ENCODE measurements around the gene BMF. TPM values are rescaled to one million over a fixed set of nuclear protein-coding genes. Genes with fewer than 3 reads are reported as not detected.
"Not testable (repeated sequence)": the region's sequence is repeated elsewhere in the genome, so short reads cannot be mapped to it uniquely, and the experiment has no call there.

The BMF gene
- total RNA-seq, 1 donor from 2014 or later = 27.2 TPM

DNA sequence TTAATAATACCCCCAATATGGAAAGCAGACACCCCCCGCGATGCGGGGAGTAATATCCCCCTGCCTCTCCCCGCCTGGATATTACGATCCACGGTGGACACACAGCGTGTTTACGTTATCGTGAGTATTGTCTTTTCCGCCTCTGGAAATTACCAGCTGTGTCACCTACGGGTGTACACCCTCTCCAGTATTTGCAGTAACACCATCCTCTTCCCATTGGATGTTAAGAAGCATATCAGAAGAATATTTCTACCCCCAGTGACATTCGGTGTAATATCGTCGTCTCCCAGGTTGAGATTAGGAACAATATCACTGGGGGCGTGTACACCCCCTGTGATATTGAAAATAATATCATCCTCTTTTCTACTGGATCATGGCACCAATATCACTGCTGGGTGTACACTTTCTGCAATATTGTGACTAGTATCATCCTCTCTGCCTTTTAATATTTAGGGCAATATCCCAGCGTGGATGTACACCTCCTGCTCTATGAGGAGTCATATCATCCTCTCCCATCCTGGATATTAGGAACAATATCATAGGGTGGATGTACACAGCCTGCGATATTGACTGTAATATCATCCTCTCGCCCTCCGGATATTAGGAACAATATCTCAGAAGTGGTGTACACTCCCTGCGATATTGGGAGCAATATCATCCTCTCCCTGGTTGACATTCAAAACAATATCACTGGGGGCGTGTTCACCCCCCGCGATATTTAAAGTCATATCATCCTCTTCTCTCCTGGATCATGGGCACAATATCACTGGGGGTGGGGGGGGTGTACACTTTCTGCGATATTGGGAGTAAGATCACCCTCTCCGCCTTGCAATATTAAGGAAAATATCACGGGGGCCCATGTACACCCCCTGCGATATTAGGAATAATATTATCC lies 20.3 kb upstream of the BMF start:
- no peak for DNase-seq (ENCODE audit: low read depth)

GRCh38 chr15:40125950-40126349 lies 17.3 kb upstream of the BMF start:
- DNase-seq (ENCODE audit: low read depth) = no peak

GRCh38 chr15:40124807-40125285 lies 16.2 kb upstream of the BMF start:
- not testable (repeated sequence) for DNase-seq (ENCODE audit: low read depth)

GRCh38 chr15:40124333-40124732 lies 15.7 kb upstream of the BMF start:
- not testable (repeated sequence) for DNase-seq (ENCODE audit: low read depth)

- DNase-seq (ENCODE audit: low read depth) = not testable (repeated sequence)
Observed at GRCh38 chr15:40123863-40124262, 15.2 kb upstream of the BMF start.

DNA sequence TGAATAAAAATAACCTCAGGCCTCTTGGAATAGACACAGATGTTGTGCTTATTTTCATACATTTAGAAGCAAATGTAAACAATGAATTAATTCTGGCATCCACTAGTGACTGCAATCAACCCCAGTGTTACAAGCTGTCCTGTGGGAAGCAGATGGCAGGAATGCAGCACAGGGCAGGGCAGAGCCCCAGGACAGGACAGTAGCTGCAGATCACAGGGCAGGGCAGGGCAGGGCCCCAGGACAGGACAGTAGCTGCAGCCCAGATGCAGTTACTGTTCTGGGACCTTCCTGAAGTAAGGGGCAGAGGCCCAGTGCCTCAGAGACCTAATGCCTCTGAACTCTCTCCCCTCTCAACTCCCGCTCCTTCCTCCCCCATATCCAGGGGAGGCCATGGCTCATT lies 14.3 kb upstream of the BMF start:
- DNase-seq (ENCODE audit: low read depth) = not testable (repeated sequence)

DNA sequence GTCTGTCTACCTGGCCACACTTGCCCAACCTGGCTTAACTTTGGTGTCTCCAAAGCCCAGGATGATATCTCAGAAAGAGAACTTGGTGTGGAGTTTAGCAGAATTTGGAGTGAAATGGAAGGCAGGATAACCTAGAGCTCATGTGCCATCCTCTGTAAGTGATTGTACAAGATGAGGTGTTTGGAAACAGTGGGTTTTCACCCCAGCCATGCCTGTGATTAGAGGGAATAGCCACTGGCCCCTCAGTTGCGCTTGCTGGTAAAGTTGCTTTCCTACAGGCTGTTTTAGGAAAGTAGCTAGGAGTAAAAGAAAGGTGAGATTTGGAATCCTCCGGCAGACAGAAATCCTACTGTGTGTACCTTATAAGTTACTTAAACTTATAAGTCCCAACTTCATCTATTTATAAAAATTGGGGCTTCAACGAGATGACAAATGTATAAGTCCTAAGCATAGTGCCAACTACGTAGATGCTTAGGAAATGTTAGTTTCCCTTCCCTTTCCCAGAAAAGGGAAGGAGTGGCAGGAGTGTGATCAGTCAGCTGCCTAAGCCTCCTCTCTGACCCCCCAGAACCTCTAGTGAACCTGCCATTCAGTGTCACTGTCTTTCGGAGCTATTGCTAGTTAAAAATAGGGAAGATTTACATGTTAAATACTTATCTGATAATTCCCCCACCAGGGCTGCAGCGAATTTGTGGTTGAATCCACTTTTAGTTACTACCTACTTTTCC lies 13.4 kb upstream of the BMF start:
- DNase-seq (ENCODE audit: low read depth) = no peak

GRCh38 chr15:40118473-40118872 lies 9.8 kb upstream of the BMF start:
- DNase-seq (ENCODE audit: low read depth) = no peak

GRCh38 chr15:40115670-40116093 lies 7.0 kb upstream of the BMF start:
- DNase-seq (ENCODE audit: low read depth) = peak; percentile 80

DNA sequence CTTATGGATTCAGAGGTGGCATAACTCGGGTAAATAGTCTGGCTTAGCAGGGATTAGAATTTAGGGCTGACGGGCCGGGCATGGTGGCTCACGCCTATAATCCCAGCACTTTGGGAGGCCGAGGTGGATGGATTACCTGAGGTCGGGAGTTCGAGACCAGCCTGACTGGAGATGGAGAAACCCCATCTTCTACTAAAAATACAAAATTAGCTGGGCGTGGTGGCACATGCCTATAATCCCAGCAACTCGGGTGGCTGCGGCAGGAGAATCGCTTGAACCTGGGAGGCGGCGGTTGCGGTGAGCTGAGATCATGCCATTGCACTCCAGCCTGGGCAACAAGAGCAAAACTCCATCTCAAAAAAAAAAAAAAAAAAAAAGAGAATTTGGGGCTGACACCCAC lies 6.4 kb upstream of the BMF start:
- DNase-seq (ENCODE audit: low read depth) = not testable (repeated sequence)

DNA sequence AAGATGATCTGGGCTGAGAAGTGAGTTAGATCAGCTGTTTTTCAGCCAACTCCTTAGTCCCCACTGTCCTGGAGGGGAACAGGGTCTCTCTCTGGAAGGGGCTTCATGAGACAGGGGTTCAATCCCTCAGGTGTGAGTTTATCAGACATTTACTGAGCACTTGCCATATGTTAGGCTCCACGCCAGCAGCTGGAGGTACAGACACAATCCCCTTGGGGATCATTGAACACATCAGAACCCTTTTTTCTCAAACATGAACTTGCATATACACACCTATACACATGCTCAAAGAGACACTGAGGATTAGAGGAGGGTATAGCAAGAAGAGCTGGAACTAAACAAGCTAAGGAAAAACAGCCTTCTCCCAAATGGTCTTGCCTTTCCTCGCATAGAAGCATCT lies 5.5 kb upstream of the BMF start:
- no peak for DNase-seq (ENCODE audit: low read depth)

DNA sequence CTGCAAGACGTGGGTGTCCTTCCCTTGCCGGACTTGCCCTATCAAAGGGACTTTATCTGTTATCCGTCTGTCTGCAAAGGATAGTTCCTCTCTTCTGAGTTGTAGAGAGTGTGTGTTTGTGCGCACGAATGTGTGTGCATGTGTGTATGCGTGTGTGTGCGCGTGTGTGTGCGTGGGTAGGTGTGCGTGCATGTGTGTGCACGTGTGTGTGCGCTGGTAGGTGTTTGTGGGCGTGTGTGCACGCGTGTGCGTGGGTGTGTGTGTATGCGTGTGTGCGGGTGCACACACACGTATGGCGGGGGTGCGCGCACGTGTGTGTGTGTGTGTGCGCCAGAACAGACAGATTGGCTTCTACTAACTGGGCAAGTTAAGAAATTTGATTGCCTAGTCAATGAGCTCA lies 4.1 kb upstream of the BMF start:
- no peak for DNase-seq (ENCODE audit: low read depth)

DNA sequence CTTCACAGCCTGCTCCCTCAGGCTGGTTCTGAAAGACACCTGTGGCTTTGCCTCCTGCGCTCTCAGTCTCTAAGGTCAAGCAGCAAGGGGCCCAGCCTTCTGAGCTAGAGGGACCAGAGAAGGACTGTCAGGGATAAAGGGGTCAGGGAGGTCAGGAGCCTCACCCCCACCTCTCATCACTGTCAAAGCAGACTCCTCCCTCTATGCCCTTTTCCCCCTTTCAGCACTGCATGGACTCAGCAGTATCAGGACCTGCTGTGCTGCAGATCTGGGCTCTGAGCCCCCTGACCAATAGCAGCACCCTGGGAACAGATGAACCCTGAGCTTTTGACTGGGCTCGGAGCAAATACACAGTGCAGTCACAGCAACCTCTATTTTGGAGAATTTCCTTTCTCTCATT lies 3.2 kb upstream of the BMF start:
- no peak for DNase-seq (ENCODE audit: low read depth)

GRCh38 chr15:40110866-40111550 lies 2.3 kb upstream of the BMF start:
- DNase-seq (ENCODE audit: low read depth) = no peak

- no peak for DNase-seq (ENCODE audit: low read depth)
Observed at GRCh38 chr15:40108061-40108854, 421 bp downstream of the BMF start.

DNA sequence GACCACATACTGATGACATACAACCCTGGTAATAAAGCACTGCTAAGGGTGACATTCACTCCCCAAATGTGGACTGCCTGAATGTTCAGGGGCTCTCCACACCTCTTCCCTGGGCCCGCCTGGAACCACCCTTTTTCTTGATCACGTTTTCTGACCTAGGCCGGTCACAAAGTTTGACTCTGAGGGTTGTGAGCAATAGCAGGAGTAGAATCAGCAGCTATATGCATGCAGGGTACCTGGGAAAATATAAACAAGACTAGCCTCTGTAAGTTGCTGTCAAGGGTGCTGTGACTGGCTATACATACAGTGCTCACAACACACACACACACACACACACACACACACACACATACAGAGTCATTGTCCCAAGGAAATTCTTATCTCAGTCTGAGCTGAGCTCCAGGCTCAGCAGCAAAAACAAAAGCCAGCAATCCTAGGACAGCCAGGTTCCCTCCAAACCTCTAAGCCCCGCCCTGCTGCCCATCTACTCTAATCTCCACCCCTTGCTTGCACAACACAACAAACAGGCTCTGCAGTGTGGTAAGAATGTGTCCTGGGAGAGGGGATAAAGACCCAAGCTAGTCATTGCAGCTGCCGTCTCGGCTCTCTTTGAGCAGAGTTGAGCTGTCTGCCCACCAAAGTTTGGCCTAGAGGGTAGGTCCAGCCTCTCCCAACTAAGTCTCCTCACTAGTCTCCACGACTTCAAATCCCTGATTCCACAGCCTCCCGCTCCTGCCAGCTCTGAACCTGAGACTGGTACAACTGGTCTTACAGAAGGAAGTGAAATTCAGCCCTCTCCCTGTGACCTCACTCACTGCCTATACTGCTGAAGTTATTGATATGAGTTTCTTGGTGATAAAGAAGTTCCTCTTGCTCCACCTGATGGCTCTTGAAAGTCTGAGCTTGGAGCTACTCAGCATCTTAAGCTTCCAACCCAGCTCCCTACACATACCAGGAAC lies 2.2 kb downstream of the BMF start:
- peak; percentile 63 for DNase-seq (ENCODE audit: low read depth)

DNA sequence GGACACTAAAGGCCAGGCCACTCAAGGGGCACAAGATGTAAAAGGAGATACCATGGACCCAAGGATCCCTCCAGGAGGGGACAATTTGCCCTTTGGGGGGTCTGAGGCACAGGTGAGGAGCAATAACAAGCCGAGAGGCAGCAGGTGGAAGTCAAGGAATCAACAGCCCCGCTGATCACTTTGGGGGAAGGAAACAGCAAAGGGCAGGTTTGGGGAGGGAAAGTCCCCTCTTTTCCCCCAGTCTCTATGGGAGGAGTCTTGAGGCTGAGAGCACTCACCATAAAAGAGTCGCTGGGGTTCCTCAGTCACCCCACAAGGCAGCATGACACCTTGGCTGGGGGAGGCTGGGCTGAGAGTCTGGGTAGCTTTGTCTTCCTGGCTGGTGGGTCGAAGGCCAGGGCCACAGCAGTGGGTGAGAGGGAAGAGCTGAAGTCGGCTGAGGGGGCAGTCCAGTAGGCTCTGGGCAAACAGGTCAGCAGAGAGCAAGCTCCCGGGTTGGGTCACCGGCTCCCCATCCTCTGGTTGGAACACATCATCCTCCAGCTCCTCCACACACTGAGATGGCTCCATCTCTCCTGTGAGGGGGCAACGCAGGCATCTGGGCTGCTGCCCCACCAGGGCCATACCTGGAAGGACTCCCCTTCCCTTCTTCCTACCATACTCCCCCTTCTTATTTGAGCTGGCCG lies 3.0 kb downstream of the BMF start:
- no peak for DNase-seq (ENCODE audit: low read depth)

DNA sequence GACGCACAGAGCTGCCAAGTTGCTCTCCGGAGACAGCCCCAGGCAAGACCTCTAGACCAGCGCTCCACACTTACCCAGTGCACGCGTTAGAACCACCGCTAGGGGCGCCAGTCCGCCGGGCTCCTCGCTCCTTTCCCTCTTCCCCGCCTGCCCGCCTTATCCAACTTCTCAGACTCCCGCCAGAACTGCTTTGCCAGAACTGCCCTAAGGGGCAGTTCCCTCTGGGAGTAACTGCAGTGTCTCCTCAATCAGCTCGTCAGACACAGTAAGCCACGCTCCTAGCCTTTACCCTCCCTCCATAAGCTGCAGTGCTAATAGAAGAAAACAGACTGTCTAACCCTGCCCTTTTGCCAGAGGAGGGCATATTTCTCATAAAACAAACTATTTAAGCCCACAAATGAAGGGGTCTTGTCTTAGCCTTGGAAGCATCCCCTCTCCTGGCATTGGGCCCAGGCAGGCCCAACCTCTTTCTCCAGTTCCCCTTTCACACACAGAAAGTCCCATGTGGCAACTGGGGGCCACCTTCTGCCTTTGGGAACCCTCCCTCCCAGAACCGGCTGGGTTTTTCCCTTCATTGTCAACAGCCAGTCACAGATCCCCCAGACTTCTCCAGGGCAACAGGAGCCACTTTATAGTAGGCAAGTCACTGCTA lies 3.7 kb downstream of the BMF start:
- DNase-seq (ENCODE audit: low read depth) = peak; percentile 52

DNA sequence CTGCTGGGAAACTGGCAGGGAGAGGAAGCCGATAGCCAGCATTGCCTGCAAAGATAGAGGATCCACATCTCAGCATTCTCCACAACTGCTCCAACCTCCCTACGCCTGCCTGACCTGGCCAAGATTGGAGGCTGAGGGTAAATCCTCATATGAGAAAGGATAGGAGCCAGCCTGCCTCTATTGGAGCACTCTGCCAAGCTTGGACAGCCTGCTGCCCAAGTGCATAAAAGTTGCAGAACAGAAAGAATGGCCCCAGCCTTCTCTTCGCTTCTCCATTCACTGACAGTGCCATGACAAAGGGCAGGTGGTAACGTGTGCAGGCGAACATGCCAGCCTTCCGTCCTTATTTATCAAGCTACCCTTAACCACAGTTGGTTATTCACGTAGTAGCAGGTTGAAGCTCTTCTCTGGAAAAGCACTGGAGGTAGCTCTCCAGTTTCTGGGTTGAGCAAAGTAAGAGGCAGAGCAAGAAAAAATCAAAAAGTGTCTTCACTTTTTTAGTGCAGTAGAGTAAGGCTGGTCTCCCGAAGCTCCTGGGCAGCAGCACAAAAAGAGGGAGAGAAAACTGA lies 4.3 kb downstream of the BMF start:
- no peak for DNase-seq (ENCODE audit: low read depth)
